ENCODE measurements around the gene GAK. TPM values are rescaled to one million over a fixed set of nuclear protein-coding genes. Genes with fewer than 3 reads are reported as not detected.

The GAK gene
- total RNA-seq, 1 donor from 2014 or later = 86.9 TPM

- TF ChIP-seq EZH2 (IDR thresholded peaks at IDR 0.05; ENCODE audit: insufficient read depth, low read length) = no peak
- TF ChIP-seq, protein P1, sequence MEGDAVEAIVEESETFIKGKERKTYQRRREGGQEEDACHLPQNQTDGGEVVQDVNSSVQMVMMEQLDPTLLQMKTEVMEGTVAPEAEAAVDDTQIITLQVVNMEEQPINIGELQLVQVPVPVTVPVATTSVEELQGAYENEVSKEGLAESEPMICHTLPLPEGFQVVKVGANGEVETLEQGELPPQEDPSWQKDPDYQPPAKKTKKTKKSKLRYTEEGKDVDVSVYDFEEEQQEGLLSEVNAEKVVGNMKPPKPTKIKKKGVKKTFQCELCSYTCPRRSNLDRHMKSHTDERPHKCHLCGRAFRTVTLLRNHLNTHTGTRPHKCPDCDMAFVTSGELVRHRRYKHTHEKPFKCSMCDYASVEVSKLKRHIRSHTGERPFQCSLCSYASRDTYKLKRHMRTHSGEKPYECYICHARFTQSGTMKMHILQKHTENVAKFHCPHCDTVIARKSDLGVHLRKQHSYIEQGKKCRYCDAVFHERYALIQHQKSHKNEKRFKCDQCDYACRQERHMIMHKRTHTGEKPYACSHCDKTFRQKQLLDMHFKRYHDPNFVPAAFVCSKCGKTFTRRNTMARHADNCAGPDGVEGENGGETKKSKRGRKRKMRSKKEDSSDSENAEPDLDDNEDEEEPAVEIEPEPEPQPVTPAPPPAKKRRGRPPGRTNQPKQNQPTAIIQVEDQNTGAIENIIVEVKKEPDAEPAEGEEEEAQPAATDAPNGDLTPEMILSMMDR (IDR thresholded peaks at IDR 0.05; ENCODE audit: insufficient read depth, low read depth, low read length) = no peak
- FAIRE-seq = no peak
- H3K79me2 ChIP-seq (ENCODE audit: insufficient read depth, low read length) = no peaks in the 10 kb centered on the region
Observed at GRCh38 chr4:872241-872981, 59.7 kb downstream of the GAK start.

GRCh38 chr4:871484-871883, 60.6 kb downstream of the GAK start:
- FAIRE-seq = no peak
- H4K20me1 ChIP-seq (ENCODE audit: insufficient read depth, low read length) = peaks cover 18% of the 10 kb centered on the region
- no peak for DNase-seq (ENCODE audit: low read depth)
- peak overlapping the region; percentile 47 for H3K27ac Mint-ChIP-seq (ENCODE audit: unreplicated experiment)
- no peaks in the 10 kb centered on the region for H3K9me3 ChIP-seq (ENCODE audit: insufficient read depth, low read depth, low read length)
- H3K36me3 Mint-ChIP-seq (ENCODE audit: low read depth, unreplicated experiment) = peaks cover 22% of the 10 kb centered on the region
- peaks cover 24% of the 10 kb centered on the region for H3K36me3 ChIP-seq (ENCODE audit: insufficient read depth, low read length)
- H3K27me3 Mint-ChIP-seq (ENCODE audit: low read depth, unreplicated experiment) = no peaks in the 10 kb centered on the region
- peaks cover 2% of the 10 kb centered on the region for H3K4me1 Mint-ChIP-seq (ENCODE audit: low read depth, unreplicated experiment)
- H3K4me1 ChIP-seq (ENCODE audit: insufficient read depth, low read length) = peaks cover 8% of the 10 kb centered on the region
- no peak overlapping the region for H2AFZ ChIP-seq (ENCODE audit: low read depth, low read length)
- H3K27ac ChIP-seq (ENCODE audit: low read depth, low read length) = no peak overlapping the region
- no peak overlapping the region for H3K4me3 Mint-ChIP-seq (ENCODE audit: unreplicated experiment)
- H3K79me2 ChIP-seq (ENCODE audit: insufficient read depth, low read length) = no peaks in the 10 kb centered on the region
- no peak overlapping the region for H3K4me2 ChIP-seq (ENCODE audit: low read length)
- TF ChIP-seq, protein P1 (IDR thresholded peaks at IDR 0.05; ENCODE audit: insufficient read depth, low read depth, low read length) = no peak
- TF ChIP-seq EZH2 (IDR thresholded peaks at IDR 0.05; ENCODE audit: insufficient read depth, low read length) = no peak
- H3K9ac ChIP-seq (ENCODE audit: low read length) = no peak overlapping the region
- no peaks in the 10 kb centered on the region for H3K27me3 ChIP-seq (ENCODE audit: insufficient read depth, low read length)
- no peak overlapping the region for H3K4me3 ChIP-seq (ENCODE audit: insufficient read depth, low read depth, low read length)
- peaks cover 1% of the 10 kb centered on the region for H3K9me3 Mint-ChIP-seq (ENCODE audit: unreplicated experiment)

More at GRCh38 chr4:872241-872981, 59.7 kb downstream of the GAK start:
- Mint-ChIP-seq H3K36me3 (ENCODE audit: low read depth, unreplicated experiment) (peaks cover 25% of the 10 kb centered on the region), H3K4me3 (ENCODE audit: unreplicated experiment) (no peak overlapping the region), H3K27ac (ENCODE audit: unreplicated experiment) (no peak overlapping the region), H3K27me3 (ENCODE audit: low read depth, unreplicated experiment) (no peaks in the 10 kb centered on the region), H3K9me3 (ENCODE audit: unreplicated experiment) (peaks cover 1% of the 10 kb centered on the region), H3K4me1 (ENCODE audit: low read depth, unreplicated experiment) (peaks cover 2% of the 10 kb centered on the region)
- no peaks in the 10 kb centered on the region for H3K9me3 ChIP-seq (ENCODE audit: insufficient read depth, low read depth, low read length)
- no peaks in the 10 kb centered on the region for H3K4me1 ChIP-seq (ENCODE audit: insufficient read depth, low read length)
- no peak overlapping the region for H2AFZ ChIP-seq (ENCODE audit: low read depth, low read length)
- no peak overlapping the region for H3K9ac ChIP-seq (ENCODE audit: low read length)
- H3K4me2 ChIP-seq (ENCODE audit: low read length) = no peak overlapping the region
- H3K36me3 ChIP-seq (ENCODE audit: insufficient read depth, low read length) = peaks cover 24% of the 10 kb centered on the region
- no peak for DNase-seq (ENCODE audit: low read depth)
- no peak overlapping the region for H3K27ac ChIP-seq (ENCODE audit: low read depth, low read length)
- peaks cover 18% of the 10 kb centered on the region for H4K20me1 ChIP-seq (ENCODE audit: insufficient read depth, low read length)
- H3K4me3 ChIP-seq (ENCODE audit: insufficient read depth, low read depth, low read length) = no peak overlapping the region
- H3K27me3 ChIP-seq (ENCODE audit: insufficient read depth, low read length) = no peaks in the 10 kb centered on the region

- no peak overlapping the region for H3K9ac ChIP-seq (ENCODE audit: low read length)
- H3K27me3 ChIP-seq (ENCODE audit: insufficient read depth, low read length) = no peaks in the 10 kb centered on the region
- no peak overlapping the region for H3K4me3 ChIP-seq (ENCODE audit: insufficient read depth, low read depth, low read length)
- no peak for DNase-seq (ENCODE audit: low read depth)
- no peak overlapping the region for H3K27ac ChIP-seq (ENCODE audit: low read depth, low read length)
- H3K9me3 ChIP-seq (ENCODE audit: insufficient read depth, low read depth, low read length) = no peaks in the 10 kb centered on the region
- no peak overlapping the region for H2AFZ ChIP-seq (ENCODE audit: low read depth, low read length)
- no peak for FAIRE-seq
- H3K4me2 ChIP-seq (ENCODE audit: low read length) = no peak overlapping the region
- H4K20me1 ChIP-seq (ENCODE audit: insufficient read depth, low read length) = peaks cover 18% of the 10 kb centered on the region
- H3K36me3 ChIP-seq (ENCODE audit: insufficient read depth, low read length) = peaks cover 27% of the 10 kb centered on the region
- H3K4me1 ChIP-seq (ENCODE audit: insufficient read depth, low read length) = peaks cover 9% of the 10 kb centered on the region
- no peaks in the 10 kb centered on the region for H3K79me2 ChIP-seq (ENCODE audit: insufficient read depth, low read length)
- Mint-ChIP-seq H3K4me3 (ENCODE audit: unreplicated experiment) (no peak overlapping the region), H3K36me3 (ENCODE audit: low read depth, unreplicated experiment) (peaks cover 26% of the 10 kb centered on the region), H3K4me1 (ENCODE audit: low read depth, unreplicated experiment) (peaks cover 2% of the 10 kb centered on the region), H3K9me3 (ENCODE audit: unreplicated experiment) (peaks cover 1% of the 10 kb centered on the region), H3K27ac (ENCODE audit: unreplicated experiment) (no peak overlapping the region), H3K27me3 (ENCODE audit: low read depth, unreplicated experiment) (no peaks in the 10 kb centered on the region)
- no peak for TF ChIP-seq EZH2 (IDR thresholded peaks at IDR 0.05; ENCODE audit: insufficient read depth, low read length)
- TF ChIP-seq, protein P1 (IDR thresholded peaks at IDR 0.05; ENCODE audit: insufficient read depth, low read depth, low read length) = no peak
Observed at GRCh38 chr4:870951-871350, 61.2 kb downstream of the GAK start.

All from astrocyte (in vitro differentiated cells and primary cell).